GM12878 (cell line): Measurements from ENCODE around the gene RALGPS1.

Source experiments
- CHD1 ChIP-seq: IDR thresholded peaks from 2 replicates; pipeline ENCODE4 v1.6.1; 2012; ENCODE audit warnings: low read depth, low read length, improper control_type of control experiment
- CHD2 ChIP-seq: IDR thresholded peaks from 2 replicates; pipeline ENCODE4 v1.6.1; 2011; ENCODE audit warnings: low read depth, low read length, improper control_type of control experiment, borderline replicate concordance
- PML ChIP-seq: IDR thresholded peaks from 2 replicates; pipeline ENCODE4 v1.6.1; 2012; ENCODE audit warnings: low read length, inconsistent platforms
- POLR2A ChIP-seq: IDR thresholded peaks from 2 replicates; pipeline ENCODE4 v1.6.1; 2011; ENCODE audit warnings: low read depth, mild to moderate bottlenecking, low read length
- POLR2AphosphoS5 ChIP-seq: IDR thresholded peaks from 2 replicates; pipeline ENCODE4 v1.6.1; 2011; ENCODE audit warnings: mild to moderate bottlenecking, low read length, inconsistent platforms
- TF ChIP-seq, protein P1 (sequence below), 3 experiments: IDR thresholded peaks in 2 of 3; conservative IDR thresholded peaks in 1 of 3; 2 replicates each; pipeline ENCODE4 v1.5.1; 2011; ENCODE audit warnings: low read depth in 3 of 3, low read length in 3 of 3, mild to moderate bottlenecking in 3 of 3, control low read depth in 2 of 3, moderate library complexity in 2 of 3, inconsistent platforms in 1 of 3, mixed read lengths in 1 of 3; ENCODE audit not compliant: control insufficient read depth in 2 of 3, insufficient read depth in 1 of 3; ENCODE audit errors: extremely low read depth in 1 of 3
- TF ChIP-seq, protein P2 (sequence below): IDR thresholded peaks from 2 replicates; pipeline ENCODE4 v1.6.1; 2012; ENCODE audit warnings: low read depth, low read length, improper control_type of control experiment
- TF ChIP-seq, protein P3 (sequence below): fragments of 450-650 bp; conservative IDR thresholded peaks from 2 replicates; pipeline ENCODE4 v1.6.1; 2017; ENCODE audit warnings: mild to moderate bottlenecking, moderate library complexity

DNA sequence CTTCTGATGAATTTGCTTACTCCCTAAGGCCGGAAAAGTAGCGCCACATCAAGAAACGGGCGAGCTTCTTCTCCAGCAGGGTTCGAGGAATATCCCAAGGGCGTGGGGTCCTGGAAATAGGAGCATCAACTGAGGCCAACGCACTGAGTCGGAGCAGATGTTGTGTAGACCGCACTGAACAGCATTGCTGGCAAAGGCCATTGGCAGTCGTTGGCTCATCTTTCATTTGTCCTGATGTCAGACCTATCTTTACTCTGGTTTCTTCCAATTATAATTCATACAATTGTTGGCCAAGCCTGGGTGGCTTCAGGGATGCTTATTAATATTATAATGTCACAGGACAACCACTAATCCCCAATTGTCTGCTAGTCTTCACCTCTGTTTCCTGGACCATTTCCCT lies 27.7 kb upstream of the RALGPS1 start:
- TF ChIP-seq CHD1 (no peak), PML (no peak), POLR2A (no peak), POLR2AphosphoS5 (no peak), CHD2 (no peak)
- TF ChIP-seq, protein P1, sequence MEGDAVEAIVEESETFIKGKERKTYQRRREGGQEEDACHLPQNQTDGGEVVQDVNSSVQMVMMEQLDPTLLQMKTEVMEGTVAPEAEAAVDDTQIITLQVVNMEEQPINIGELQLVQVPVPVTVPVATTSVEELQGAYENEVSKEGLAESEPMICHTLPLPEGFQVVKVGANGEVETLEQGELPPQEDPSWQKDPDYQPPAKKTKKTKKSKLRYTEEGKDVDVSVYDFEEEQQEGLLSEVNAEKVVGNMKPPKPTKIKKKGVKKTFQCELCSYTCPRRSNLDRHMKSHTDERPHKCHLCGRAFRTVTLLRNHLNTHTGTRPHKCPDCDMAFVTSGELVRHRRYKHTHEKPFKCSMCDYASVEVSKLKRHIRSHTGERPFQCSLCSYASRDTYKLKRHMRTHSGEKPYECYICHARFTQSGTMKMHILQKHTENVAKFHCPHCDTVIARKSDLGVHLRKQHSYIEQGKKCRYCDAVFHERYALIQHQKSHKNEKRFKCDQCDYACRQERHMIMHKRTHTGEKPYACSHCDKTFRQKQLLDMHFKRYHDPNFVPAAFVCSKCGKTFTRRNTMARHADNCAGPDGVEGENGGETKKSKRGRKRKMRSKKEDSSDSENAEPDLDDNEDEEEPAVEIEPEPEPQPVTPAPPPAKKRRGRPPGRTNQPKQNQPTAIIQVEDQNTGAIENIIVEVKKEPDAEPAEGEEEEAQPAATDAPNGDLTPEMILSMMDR (IDR thresholded peaks at IDR 0.05 in 2 of 3, conservative IDR thresholded peaks at IDR 0.05 in 1 of 3; ENCODE audit: control insufficient read depth in 2 of 3, extremely low read depth in 1 of 3, insufficient read depth in 1 of 3, low read depth in 3 of 3, low read length in 3 of 3): no peak
- TF ChIP-seq, protein P2, sequence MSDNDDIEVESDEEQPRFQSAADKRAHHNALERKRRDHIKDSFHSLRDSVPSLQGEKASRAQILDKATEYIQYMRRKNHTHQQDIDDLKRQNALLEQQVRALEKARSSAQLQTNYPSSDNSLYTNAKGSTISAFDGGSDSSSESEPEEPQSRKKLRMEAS: no peak
- TF ChIP-seq, protein P3, sequence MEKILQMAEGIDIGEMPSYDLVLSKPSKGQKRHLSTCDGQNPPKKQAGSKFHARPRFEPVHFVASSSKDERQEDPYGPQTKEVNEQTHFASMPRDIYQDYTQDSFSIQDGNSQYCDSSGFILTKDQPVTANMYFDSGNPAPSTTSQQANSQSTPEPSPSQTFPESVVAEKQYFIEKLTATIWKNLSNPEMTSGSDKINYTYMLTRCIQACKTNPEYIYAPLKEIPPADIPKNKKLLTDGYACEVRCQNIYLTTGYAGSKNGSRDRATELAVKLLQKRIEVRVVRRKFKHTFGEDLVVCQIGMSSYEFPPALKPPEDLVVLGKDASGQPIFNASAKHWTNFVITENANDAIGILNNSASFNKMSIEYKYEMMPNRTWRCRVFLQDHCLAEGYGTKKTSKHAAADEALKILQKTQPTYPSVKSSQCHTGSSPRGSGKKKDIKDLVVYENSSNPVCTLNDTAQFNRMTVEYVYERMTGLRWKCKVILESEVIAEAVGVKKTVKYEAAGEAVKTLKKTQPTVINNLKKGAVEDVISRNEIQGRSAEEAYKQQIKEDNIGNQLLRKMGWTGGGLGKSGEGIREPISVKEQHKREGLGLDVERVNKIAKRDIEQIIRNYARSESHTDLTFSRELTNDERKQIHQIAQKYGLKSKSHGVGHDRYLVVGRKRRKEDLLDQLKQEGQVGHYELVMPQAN: no peak
